Measurements from ENCODE around the gene C21orf91.

GRCh38 chr21:17854745-17855144 is 35.6 kb upstream of the C21orf91 start:
- TF ChIP-seq CTCF (conservative IDR thresholded peaks at IDR 0.05; ENCODE audit: low read length) (no peak), EZH2phosphoT487 (IDR thresholded peaks at IDR 0.05; ENCODE audit: borderline replicate concordance) (no peak)

All from Loucy (cell line).